22Rv1 (cell line): ENCODE results near the gene ARL15.

Source experiments
- ZFX ChIP-seq: fragments of 450-650 bp; IDR thresholded peaks from 2 replicates; pipeline ENCODE4 v1.6.1; 2017; ENCODE audit warnings: antibody characterized with exemption, borderline replicate concordance
- TF ChIP-seq, protein P1 (sequence below): fragments of 450-650 bp; IDR thresholded peaks from 2 replicates; pipeline ENCODE4 v1.5.1; 2017; ENCODE audit warnings: mild to moderate bottlenecking

DNA sequence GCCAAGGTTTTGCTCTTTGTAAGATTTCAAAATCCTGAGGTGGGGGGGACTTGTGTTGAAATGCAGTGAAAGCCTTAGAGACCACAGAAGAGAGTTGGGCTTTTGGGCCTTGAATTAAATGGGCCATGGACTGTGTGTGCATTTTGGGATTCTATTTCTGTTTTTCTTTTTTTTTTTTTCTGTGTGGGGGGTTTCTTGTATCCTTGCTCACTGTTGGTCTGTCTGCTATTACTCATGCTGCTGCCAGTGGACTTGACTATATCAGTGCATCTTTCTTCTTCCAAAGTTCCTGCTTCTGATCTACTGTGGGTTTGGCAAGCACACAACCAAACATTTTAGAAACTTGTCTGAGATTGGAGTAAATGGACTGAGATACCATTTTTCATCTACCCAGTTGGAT is 344.9 kb downstream of the ARL15 start:
- TF ChIP-seq, protein P1, sequence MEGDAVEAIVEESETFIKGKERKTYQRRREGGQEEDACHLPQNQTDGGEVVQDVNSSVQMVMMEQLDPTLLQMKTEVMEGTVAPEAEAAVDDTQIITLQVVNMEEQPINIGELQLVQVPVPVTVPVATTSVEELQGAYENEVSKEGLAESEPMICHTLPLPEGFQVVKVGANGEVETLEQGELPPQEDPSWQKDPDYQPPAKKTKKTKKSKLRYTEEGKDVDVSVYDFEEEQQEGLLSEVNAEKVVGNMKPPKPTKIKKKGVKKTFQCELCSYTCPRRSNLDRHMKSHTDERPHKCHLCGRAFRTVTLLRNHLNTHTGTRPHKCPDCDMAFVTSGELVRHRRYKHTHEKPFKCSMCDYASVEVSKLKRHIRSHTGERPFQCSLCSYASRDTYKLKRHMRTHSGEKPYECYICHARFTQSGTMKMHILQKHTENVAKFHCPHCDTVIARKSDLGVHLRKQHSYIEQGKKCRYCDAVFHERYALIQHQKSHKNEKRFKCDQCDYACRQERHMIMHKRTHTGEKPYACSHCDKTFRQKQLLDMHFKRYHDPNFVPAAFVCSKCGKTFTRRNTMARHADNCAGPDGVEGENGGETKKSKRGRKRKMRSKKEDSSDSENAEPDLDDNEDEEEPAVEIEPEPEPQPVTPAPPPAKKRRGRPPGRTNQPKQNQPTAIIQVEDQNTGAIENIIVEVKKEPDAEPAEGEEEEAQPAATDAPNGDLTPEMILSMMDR, result no peak
- TF ChIP-seq ZFX, result no peak
